Breast epithelium (tissue), 3 donors: ENCODE results near the gene SERPINA12.

Experiments used
- CTCF ChIP-seq, 3 donors: fragments of 450-650 bp; IDR thresholded peaks; one replicate each; pipeline ENCODE4 v1.5.1; 2016 to 2017; ENCODE audit warnings: antibody characterized with exemption in 3 of 3, mild to moderate bottlenecking in 3 of 3, moderate library complexity in 3 of 3
- POLR2A ChIP-seq: fragments of 450-650 bp; IDR thresholded peaks from one replicate; pipeline ENCODE4 v1.6.1; 2016; ENCODE audit warnings: antibody characterized with exemption, mild to moderate bottlenecking, moderate library complexity
- POLR2AphosphoS5 ChIP-seq, 3 donors: sonication (generic); formaldehyde crosslinking; IDR thresholded peaks; one replicate each; pipeline ENCODE4 v1.6.1; 2017; ENCODE audit warnings: antibody characterized with exemption in 3 of 3

GRCh38 chr14:94476023-94476422 lies 33.2 kb downstream of the SERPINA12 start, which contains the start of gene SERPINA9:
- TF ChIP-seq POLR2AphosphoS5 (IDR thresholded peaks at IDR 0.05), result no peak
- TF ChIP-seq POLR2A, result no peak
- TF ChIP-seq CTCF (IDR thresholded peaks at IDR 0.05), result no peak
